ENCODE measurements around the gene MTERF4.

Gene MTERF4

GRCh38 chr2:241110607-241111439 lies 8.7 kb upstream of the MTERF4 start:
- H3K4me3 ChIP-seq (ENCODE audit: low read length): no peak overlapping the region
- H2AFZ ChIP-seq (ENCODE audit: low read length): no peak overlapping the region
- no peaks in the 10 kb centered on the region for H3K36me3 ChIP-seq (replicated peaks; ENCODE audit: insufficient read depth, low read length)
- no peaks in the 10 kb centered on the region for H3K79me2 ChIP-seq (ENCODE audit: low read length)
- H3F3A ChIP-seq (ENCODE audit: insufficient read depth, low read length): no peaks in the 10 kb centered on the region
- TF ChIP-seq EZH2 (optimal IDR thresholded peaks at IDR 0.05; ENCODE audit: low read depth, low read length) (no peak), CTCF (IDR thresholded peaks at IDR 0.05; ENCODE audit: low read length) (no peak), EZH2phosphoT487 (IDR thresholded peaks at IDR 0.05; ENCODE audit: low read length) (no peak)
- H3K4me1 ChIP-seq (ENCODE audit: low read length): no peaks in the 10 kb centered on the region
- no peak overlapping the region for H3K4me2 ChIP-seq (ENCODE audit: low read depth, low read length)
- H3K27ac ChIP-seq (ENCODE audit: low read length): no peak overlapping the region
- H3K9ac ChIP-seq (ENCODE audit: low read length): no peak overlapping the region
- no peaks in the 10 kb centered on the region for H3K9me2 ChIP-seq (replicated peaks; ENCODE audit: insufficient read depth, low read length)
- no peaks in the 10 kb centered on the region for H4K20me1 ChIP-seq (ENCODE audit: insufficient read depth, low read length)
- H3K27me3 ChIP-seq (replicated peaks; ENCODE audit: insufficient read depth, low read length): no peaks in the 10 kb centered on the region
- no peaks in the 10 kb centered on the region for H3K9me3 ChIP-seq (replicated peaks; ENCODE audit: insufficient read depth, low read length)
- DNase-seq: no peak

GRCh38 chr2:241110089-241110606 lies 8.1 kb upstream of the MTERF4 start:
- no peak overlapping the region for H3K4me3 ChIP-seq (ENCODE audit: low read length)
- no peak for DNase-seq
- H3K4me2 ChIP-seq (ENCODE audit: low read depth, low read length): no peak overlapping the region
- H3K4me1 ChIP-seq (ENCODE audit: low read length): no peaks in the 10 kb centered on the region
- no peaks in the 10 kb centered on the region for H3K79me2 ChIP-seq (ENCODE audit: low read length)
- H3K9me3 ChIP-seq (replicated peaks; ENCODE audit: insufficient read depth, low read length): no peaks in the 10 kb centered on the region
- H3F3A ChIP-seq (ENCODE audit: insufficient read depth, low read length): no peaks in the 10 kb centered on the region
- no peaks in the 10 kb centered on the region for H4K20me1 ChIP-seq (ENCODE audit: insufficient read depth, low read length)
- H3K27me3 ChIP-seq (replicated peaks; ENCODE audit: insufficient read depth, low read length): no peaks in the 10 kb centered on the region
- H3K9ac ChIP-seq (ENCODE audit: low read length): no peak overlapping the region
- TF ChIP-seq EZH2phosphoT487 (IDR thresholded peaks at IDR 0.05; ENCODE audit: low read length): no peak
- TF ChIP-seq EZH2 (optimal IDR thresholded peaks at IDR 0.05; ENCODE audit: low read depth, low read length): no peak
- no peak for TF ChIP-seq CTCF (IDR thresholded peaks at IDR 0.05; ENCODE audit: low read length)
- no peaks in the 10 kb centered on the region for H3K36me3 ChIP-seq (replicated peaks; ENCODE audit: insufficient read depth, low read length)
- no peak overlapping the region for H2AFZ ChIP-seq (ENCODE audit: low read length)
- no peak overlapping the region for H3K27ac ChIP-seq (ENCODE audit: low read length)
- H3K9me2 ChIP-seq (replicated peaks; ENCODE audit: insufficient read depth, low read length): no peaks in the 10 kb centered on the region

- Histone ChIP-seq H3K4me1 (ENCODE audit: low read length) (no peaks in the 10 kb centered on the region), H3K9ac (ENCODE audit: low read length) (no peak overlapping the region), H3F3A (ENCODE audit: insufficient read depth, low read length) (no peaks in the 10 kb centered on the region), H3K27me3 (replicated peaks; ENCODE audit: insufficient read depth, low read length) (no peaks in the 10 kb centered on the region), H3K27ac (ENCODE audit: low read length) (no peak overlapping the region), H3K4me2 (ENCODE audit: low read depth, low read length) (no peak overlapping the region), H3K79me2 (ENCODE audit: low read length) (no peaks in the 10 kb centered on the region), H3K36me3 (replicated peaks; ENCODE audit: insufficient read depth, low read length) (no peaks in the 10 kb centered on the region), H3K4me3 (ENCODE audit: low read length) (no peak overlapping the region), H3K9me2 (replicated peaks; ENCODE audit: insufficient read depth, low read length) (no peaks in the 10 kb centered on the region), H2AFZ (ENCODE audit: low read length) (no peak overlapping the region), H4K20me1 (ENCODE audit: insufficient read depth, low read length) (no peaks in the 10 kb centered on the region), H3K9me3 (replicated peaks; ENCODE audit: insufficient read depth, low read length) (no peaks in the 10 kb centered on the region)
- TF ChIP-seq EZH2phosphoT487 (IDR thresholded peaks at IDR 0.05; ENCODE audit: low read length) (no peak), CTCF (IDR thresholded peaks at IDR 0.05; ENCODE audit: low read length) (no peak), EZH2 (optimal IDR thresholded peaks at IDR 0.05; ENCODE audit: low read depth, low read length) (no peak)
- DNase-seq: no peak
Observed at GRCh38 chr2:241109210-241110088, 7.4 kb upstream of the MTERF4 start.

Measured in MM.1S (cell line).